ENCODE measurements around the gene MAPK12.

GRCh38 chr22:50251477-50252081 lies 9.9 kb downstream of the MAPK12 start:
- TF ChIP-seq CTCF (IDR thresholded peaks at IDR 0.05; ENCODE audit: low read depth, low read length) (no peak), POLR2A (IDR thresholded peaks at IDR 0.05; ENCODE audit: extremely low read depth, insufficient read length) (no peak), MAX (IDR thresholded peaks at IDR 0.05; ENCODE audit: low read depth, low read length) (no peak)

Data from NB4 (cell line).